A673 (cell line): ENCODE measurements around the gene PCDHGA12. TPM values are rescaled to one million over a fixed set of nuclear protein-coding genes. Genes with fewer than 3 reads are reported as not detected.
A peak's percentile ranks its signal among the peaks of the same experiment; 100 is the strongest.
"Not testable (repeated sequence)": the region's sequence is repeated elsewhere in the genome, so short reads cannot be mapped to it uniquely, and the experiment has no call there.

Source experiments
- BruUV-seq: library from RNA; stranded (reverse); fragments of 400-500 nt; replicated peaks from 2 replicates; lab custom pipeline; 2021; lab: Mats Ljungman, UMichigan
- CTCF ChIA-PET: fragments of 300-600 bp; sonication (Branson Sonifier 250); formaldehyde crosslinking; loops from one replicate; lab custom pipeline; 2022; ENCODE audit warnings: antibody characterized with exemption; lab: Charles Lee
- POLR2A ChIA-PET: fragments of 300-600 bp; sonication (Branson Sonifier 250); formaldehyde crosslinking; loops from one replicate; lab custom pipeline; 2022; ENCODE audit warnings: antibody characterized with exemption; ENCODE audit not compliant: low non-redundant PET; lab: Charles Lee
- DNase-seq: peaks from one replicate; pipeline ENCODE4 v3.0.0-alpha.2; 2015; ENCODE audit warnings: low spot score
- H3K27ac ChIP-seq: fragments of 200-600 bp; sonication (generic); 2 replicates; pipeline ENCODE4 v1.5.1; 2016; ENCODE audit warnings: mixed run types, low read depth, mild to moderate bottlenecking, mixed read lengths, antibody characterized with exemption, low read length; ENCODE audit not compliant: poor library complexity, severe bottlenecking
- H3K27me3 ChIP-seq: fragments of 200-600 bp; sonication (generic); replicated peaks from 2 replicates; pipeline ENCODE4 v1.6.1; 2017; ENCODE audit warnings: mixed run types, low read depth, mild to moderate bottlenecking, mixed read lengths, antibody characterized with exemption, low read length; ENCODE audit not compliant: insufficient read depth, poor library complexity
- H3K36me3 ChIP-seq: fragments of 200-600 bp; sonication (generic); 2 replicates; pipeline ENCODE4 v1.6.1; 2016; ENCODE audit warnings: mixed run types, mild to moderate bottlenecking, mixed read lengths, antibody characterized with exemption, low read length; ENCODE audit not compliant: insufficient read depth, poor library complexity, severe bottlenecking
- H3K4me1 ChIP-seq: fragments of 200-600 bp; sonication (generic); 2 replicates; pipeline ENCODE4 v1.6.1; 2017; ENCODE audit warnings: mixed run types, mild to moderate bottlenecking, mixed read lengths, antibody characterized with exemption, low read length; ENCODE audit not compliant: insufficient read depth, poor library complexity, severe bottlenecking
- H3K4me3 ChIP-seq: fragments of 200-600 bp; sonication (generic); 2 replicates; pipeline ENCODE4 v1.5.1; 2016; ENCODE audit warnings: low read depth, mixed run types, mild to moderate bottlenecking, mixed read lengths, low read length; ENCODE audit not compliant: poor library complexity, severe bottlenecking
- H3K9me3 ChIP-seq: fragments of 200-600 bp; sonication (generic); 2 replicates; pipeline ENCODE4 v1.6.1; 2016; ENCODE audit warnings: mixed run types, low read depth, mild to moderate bottlenecking, mixed read lengths, antibody characterized with exemption, low read length; ENCODE audit not compliant: poor library complexity, severe bottlenecking
- CTCF ChIP-seq: fragments of 300-800, 200-600 bp; sonication (generic); conservative IDR thresholded peaks from 2 replicates; pipeline ENCODE4 v1.5.1; 2017; ENCODE audit warnings: low read depth, mild to moderate bottlenecking, antibody characterized with exemption, low read length, moderate library complexity, mixed read lengths
- EZH2 ChIP-seq: fragments of 200-600 bp; sonication (generic); IDR thresholded peaks from 2 replicates; pipeline ENCODE4 v1.6.1; 2017; ENCODE audit warnings: borderline replicate concordance, low read depth, mild to moderate bottlenecking, mixed read lengths, antibody characterized with exemption, low read length; ENCODE audit not compliant: poor library complexity, severe bottlenecking
- intact Hi-C: fragments of 100-400 bp; cut with micrococcal nuclease; formaldehyde crosslinking; loops from one replicate; pipeline ENCODE4 v1.10.0; 2022; ENCODE audit not compliant: unreplicated experiment
- total RNA-seq: library from RNA; stranded (reverse); gene quantifications from 2 replicates; pipeline ENCODE4 v1.2.3, GENCODE V29; 2021

PCDHGA12 gene
- total RNA-seq, 1 experiment from 2014 or later: 3.5 TPM

GRCh38 chr5:141389153-141390042 is 40.9 kb upstream of the PCDHGA12 start:
- no TSS peak for BruUV-seq
- ChIA-PET CTCF (no interaction called here), POLR2A (no interaction called here)
- intact Hi-C loops: no loop called here
- DNase-seq: no peak
- peaks cover 62% of the 10 kb centered on the region for H3K9me3 ChIP-seq
- H3K4me1 ChIP-seq: no peaks in the 10 kb centered on the region
- TF ChIP-seq CTCF (no peak), EZH2 (no peak)
- H3K4me3 ChIP-seq: no peak overlapping the region
- no peaks in the 10 kb centered on the region for H3K27me3 ChIP-seq
- H3K36me3 ChIP-seq: no peaks in the 10 kb centered on the region
- H3K27ac ChIP-seq: no peak overlapping the region

- no peak within 1 kb of the TSS for H3K27ac ChIP-seq
- intact Hi-C loops: no loop called here
- CTCF ChIA-PET: no interaction called here
- no peaks in the 10 kb centered on the region for H3K4me1 ChIP-seq
- no TSS peak for BruUV-seq
- POLR2A ChIA-PET: no interaction called here
- no peaks in the 10 kb centered on the region for H3K27me3 ChIP-seq
- peak; percentile 71 for DNase-seq
- TF ChIP-seq CTCF: peak; percentile 44
- no peak for TF ChIP-seq EZH2
- no peaks in the 10 kb centered on the region for H3K36me3 ChIP-seq
- H3K9me3 ChIP-seq: peaks cover 54% of the 10 kb centered on the region
- H3K4me3 ChIP-seq: no peak within 1 kb of the TSS
Observed at GRCh38 chr5:141392429-141393198, 37.7 kb upstream of the PCDHGA12 start, which contains the start of gene PCDHGA8. PCDHGA8 (plus strand) TSS chr5:141392633; CDS start chr5:141392814, 181 bp downstream.

GRCh38 chr5:141393267-141393666 is 37.0 kb upstream of the PCDHGA12 start:
- Histone ChIP-seq H3K36me3 (no peaks in the 10 kb centered on the region), H3K4me3 (no peak overlapping the region), H3K4me1 (no peaks in the 10 kb centered on the region), H3K27ac (no peak overlapping the region), H3K9me3 (peaks cover 53% of the 10 kb centered on the region), H3K27me3 (no peaks in the 10 kb centered on the region)
- no peak for DNase-seq
- CTCF ChIA-PET: no interaction called here
- intact Hi-C loops: no loop called here
- no TSS peak for BruUV-seq
- TF ChIP-seq EZH2 (no peak), CTCF (no peak)
- POLR2A ChIA-PET: no interaction called here

GRCh38 chr5:141394401-141395187 is 35.7 kb upstream of the PCDHGA12 start:
- intact Hi-C loops: loop anchor here (5.0 kb wide), 1 partner anchor 128 kb away; no protein-coding TSS in a partner anchor
- DNase-seq, H3K27me3 ChIP-seq, POLR2A ChIA-PET, H3K4me1 ChIP-seq, H3K4me3 ChIP-seq, CTCF ChIA-PET, BruUV-seq, H3K27ac ChIP-seq: not testable (repeated sequence)
- H3K9me3 ChIP-seq: peaks cover 53% of the 10 kb centered on the region
- peaks cover 12% of the 10 kb centered on the region for H3K36me3 ChIP-seq
